ENCODE measurements around the gene RGS14. TPM values are rescaled to one million over a fixed set of nuclear protein-coding genes. Genes with fewer than 3 reads are reported as not detected.
A peak's percentile ranks its signal among the peaks of the same experiment; 100 is the strongest.

Gene RGS14
- total RNA-seq, 1 donor from 2014 or later: 8.4 TPM

GRCh38 chr5:177351392-177352329 lies 6.1 kb upstream of the RGS14 start, which contains the start of gene LMAN2:
TSS of gene LMAN2 (minus strand) at chr5:177351668. CDS start at chr5:177351647, 21 bp downstream.
- Histone ChIP-seq H3K36me3 (ENCODE audit: control insufficient read depth, insufficient read depth, low read length) (peaks cover 7% of the 10 kb centered on the region), H3K27me3 (ENCODE audit: control insufficient read depth, insufficient read depth, low read length) (no peaks in the 10 kb centered on the region), H3K4me3 (ENCODE audit: low read depth, low read length) (peak within 1 kb of the TSS; percentile 85)
- FAIRE-seq: no peak
- TF ChIP-seq, protein P1, sequence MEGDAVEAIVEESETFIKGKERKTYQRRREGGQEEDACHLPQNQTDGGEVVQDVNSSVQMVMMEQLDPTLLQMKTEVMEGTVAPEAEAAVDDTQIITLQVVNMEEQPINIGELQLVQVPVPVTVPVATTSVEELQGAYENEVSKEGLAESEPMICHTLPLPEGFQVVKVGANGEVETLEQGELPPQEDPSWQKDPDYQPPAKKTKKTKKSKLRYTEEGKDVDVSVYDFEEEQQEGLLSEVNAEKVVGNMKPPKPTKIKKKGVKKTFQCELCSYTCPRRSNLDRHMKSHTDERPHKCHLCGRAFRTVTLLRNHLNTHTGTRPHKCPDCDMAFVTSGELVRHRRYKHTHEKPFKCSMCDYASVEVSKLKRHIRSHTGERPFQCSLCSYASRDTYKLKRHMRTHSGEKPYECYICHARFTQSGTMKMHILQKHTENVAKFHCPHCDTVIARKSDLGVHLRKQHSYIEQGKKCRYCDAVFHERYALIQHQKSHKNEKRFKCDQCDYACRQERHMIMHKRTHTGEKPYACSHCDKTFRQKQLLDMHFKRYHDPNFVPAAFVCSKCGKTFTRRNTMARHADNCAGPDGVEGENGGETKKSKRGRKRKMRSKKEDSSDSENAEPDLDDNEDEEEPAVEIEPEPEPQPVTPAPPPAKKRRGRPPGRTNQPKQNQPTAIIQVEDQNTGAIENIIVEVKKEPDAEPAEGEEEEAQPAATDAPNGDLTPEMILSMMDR (IDR thresholded peaks at IDR 0.05; ENCODE audit: insufficient read depth, low read length, severe bottlenecking): no peak
- peak; percentile 88 for DNase-seq (ENCODE audit: low read depth)

DNA sequence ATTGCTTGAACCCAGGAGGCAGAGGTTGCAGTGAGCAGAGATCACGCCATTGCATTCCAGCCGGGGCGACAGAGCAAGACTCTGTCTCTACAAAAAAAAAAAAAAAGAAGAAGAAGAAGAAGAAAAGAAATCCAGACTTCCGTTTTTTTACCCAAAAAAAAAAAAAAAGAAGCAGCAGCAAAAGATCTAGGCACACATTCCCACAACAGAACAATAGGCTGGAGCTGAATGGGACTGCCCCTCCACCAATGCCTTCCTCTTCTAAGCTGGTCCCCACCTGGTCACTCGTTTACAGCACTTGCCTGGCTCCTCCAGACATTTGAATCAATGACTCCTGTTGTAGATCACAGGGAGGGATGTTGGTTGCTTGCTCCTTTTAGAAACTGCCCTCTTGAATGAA lies 4.6 kb upstream of the RGS14 start:
- TF ChIP-seq, protein P1 (IDR thresholded peaks at IDR 0.05; ENCODE audit: insufficient read depth, low read length, severe bottlenecking): no peak
- peaks cover 1% of the 10 kb centered on the region for H3K36me3 ChIP-seq (ENCODE audit: control insufficient read depth, insufficient read depth, low read length)
- no peak for FAIRE-seq
- DNase-seq (ENCODE audit: low read depth): no peak
- H3K27me3 ChIP-seq (ENCODE audit: control insufficient read depth, insufficient read depth, low read length): no peaks in the 10 kb centered on the region
- no peak overlapping the region for H3K4me3 ChIP-seq (ENCODE audit: low read depth, low read length)

DNA sequence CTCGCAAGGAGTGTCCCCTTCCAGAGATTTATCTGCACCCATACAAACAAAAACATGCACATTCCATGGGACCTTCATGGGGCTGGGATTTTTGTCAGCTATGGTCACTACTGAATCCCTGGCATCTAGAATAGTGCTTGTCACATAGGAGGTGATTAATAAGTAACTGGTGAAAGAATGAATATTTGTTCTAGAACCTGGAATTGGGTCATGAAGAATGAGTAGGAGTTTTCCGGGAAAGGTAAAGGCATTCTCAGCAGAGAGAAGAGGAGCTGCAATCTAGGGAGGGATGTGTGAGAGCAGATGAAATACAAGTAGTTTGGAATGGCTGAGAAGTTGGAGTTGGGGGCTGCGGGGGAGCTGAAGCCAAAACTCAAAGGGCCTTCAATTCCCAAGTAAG lies 3.5 kb upstream of the RGS14 start:
- H3K27me3 ChIP-seq (ENCODE audit: control insufficient read depth, insufficient read depth, low read length): no peaks in the 10 kb centered on the region
- H3K4me3 ChIP-seq (ENCODE audit: low read depth, low read length): no peak overlapping the region
- TF ChIP-seq, protein P1 (IDR thresholded peaks at IDR 0.05; ENCODE audit: insufficient read depth, low read length, severe bottlenecking): no peak
- DNase-seq (ENCODE audit: low read depth): no peak
- FAIRE-seq: no peak
- H3K36me3 ChIP-seq (ENCODE audit: control insufficient read depth, insufficient read depth, low read length): no peaks in the 10 kb centered on the region

DNA sequence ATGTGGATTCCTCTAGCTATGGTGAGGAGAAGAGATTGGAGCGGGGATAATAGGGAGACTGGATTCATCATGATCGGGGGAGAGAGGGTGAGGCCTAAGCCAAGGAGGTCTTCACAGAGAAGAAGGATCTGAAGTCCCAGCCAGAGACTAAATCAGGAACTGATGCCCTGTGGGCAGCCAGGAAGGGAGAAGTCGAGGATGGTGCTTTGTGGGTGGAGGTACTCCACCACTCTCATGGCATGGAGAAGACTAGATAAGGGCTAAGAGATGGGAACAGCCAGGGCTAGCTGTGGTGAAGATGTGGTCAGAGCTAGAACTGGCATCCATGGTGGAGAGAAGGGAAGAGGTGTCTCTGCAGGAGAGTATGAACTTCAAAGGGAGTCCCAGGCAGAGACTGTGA lies 3.0 kb upstream of the RGS14 start:
- no peak for FAIRE-seq
- TF ChIP-seq, protein P1 (IDR thresholded peaks at IDR 0.05; ENCODE audit: insufficient read depth, low read length, severe bottlenecking): no peak
- H3K36me3 ChIP-seq (ENCODE audit: control insufficient read depth, insufficient read depth, low read length): no peaks in the 10 kb centered on the region
- H3K4me3 ChIP-seq (ENCODE audit: low read depth, low read length): no peak overlapping the region
- no peak for DNase-seq (ENCODE audit: low read depth)
- H3K27me3 ChIP-seq (ENCODE audit: control insufficient read depth, insufficient read depth, low read length): no peaks in the 10 kb centered on the region

GRCh38 chr5:177355162-177355867 lies 2.4 kb upstream of the RGS14 start:
- no peak for DNase-seq (ENCODE audit: low read depth)
- H3K36me3 ChIP-seq (ENCODE audit: control insufficient read depth, insufficient read depth, low read length): no peaks in the 10 kb centered on the region
- no peak for FAIRE-seq
- TF ChIP-seq, protein P1 (IDR thresholded peaks at IDR 0.05; ENCODE audit: insufficient read depth, low read length, severe bottlenecking): no peak
- no peaks in the 10 kb centered on the region for H3K27me3 ChIP-seq (ENCODE audit: control insufficient read depth, insufficient read depth, low read length)
- no peak overlapping the region for H3K4me3 ChIP-seq (ENCODE audit: low read depth, low read length)
